B cell (primary cell): ENCODE data around the gene SUGCT.

Experiments used
- EZH2 ChIP-seq: IDR thresholded peaks from 2 replicates; pipeline ENCODE4 v1.6.1; 2012; ENCODE audit warnings: borderline replicate concordance, low read depth, mild to moderate bottlenecking, moderate library complexity, low read length; ENCODE audit not compliant: insufficient read depth, poor library complexity, severe bottlenecking
- TF ChIP-seq, protein P1 (sequence below): fragments of 200-600 bp; IDR thresholded peaks from one replicate; pipeline ENCODE4 v1.8.0; 2022; ENCODE audit warnings: antibody characterized with exemption, mild to moderate bottlenecking

DNA sequence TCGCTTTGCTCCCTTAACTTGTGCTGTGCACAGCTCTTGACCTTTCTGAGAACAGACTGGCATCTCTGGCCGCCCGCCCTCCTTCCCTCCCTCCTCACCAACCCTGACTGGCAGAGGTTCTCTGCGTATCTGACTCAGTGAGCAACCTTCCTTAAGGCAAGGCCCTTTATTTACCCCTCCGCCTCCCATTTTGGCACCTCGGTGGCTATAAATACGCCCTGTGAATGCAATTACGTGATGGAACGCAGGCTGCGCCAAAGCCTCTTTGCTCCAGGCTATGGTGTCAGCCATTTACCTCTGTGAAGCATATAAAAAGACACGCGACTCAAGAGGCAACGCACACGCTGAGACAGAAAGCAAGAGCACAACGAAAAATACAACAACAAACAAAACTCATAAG lies 764.3 kb downstream of the SUGCT start:
- TF ChIP-seq, protein P1, sequence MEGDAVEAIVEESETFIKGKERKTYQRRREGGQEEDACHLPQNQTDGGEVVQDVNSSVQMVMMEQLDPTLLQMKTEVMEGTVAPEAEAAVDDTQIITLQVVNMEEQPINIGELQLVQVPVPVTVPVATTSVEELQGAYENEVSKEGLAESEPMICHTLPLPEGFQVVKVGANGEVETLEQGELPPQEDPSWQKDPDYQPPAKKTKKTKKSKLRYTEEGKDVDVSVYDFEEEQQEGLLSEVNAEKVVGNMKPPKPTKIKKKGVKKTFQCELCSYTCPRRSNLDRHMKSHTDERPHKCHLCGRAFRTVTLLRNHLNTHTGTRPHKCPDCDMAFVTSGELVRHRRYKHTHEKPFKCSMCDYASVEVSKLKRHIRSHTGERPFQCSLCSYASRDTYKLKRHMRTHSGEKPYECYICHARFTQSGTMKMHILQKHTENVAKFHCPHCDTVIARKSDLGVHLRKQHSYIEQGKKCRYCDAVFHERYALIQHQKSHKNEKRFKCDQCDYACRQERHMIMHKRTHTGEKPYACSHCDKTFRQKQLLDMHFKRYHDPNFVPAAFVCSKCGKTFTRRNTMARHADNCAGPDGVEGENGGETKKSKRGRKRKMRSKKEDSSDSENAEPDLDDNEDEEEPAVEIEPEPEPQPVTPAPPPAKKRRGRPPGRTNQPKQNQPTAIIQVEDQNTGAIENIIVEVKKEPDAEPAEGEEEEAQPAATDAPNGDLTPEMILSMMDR = no peak
- no peak for TF ChIP-seq EZH2
